Muscle layer of duodenum (tissue), 2 donors: Measurements from ENCODE around the gene OLFML1.
"Not testable (repeated sequence)": the region's sequence is repeated elsewhere in the genome, so short reads cannot be mapped to it uniquely, and the experiment has no call there.

Experiments used
- H3K27ac ChIP-seq: one replicate; pipeline ENCODE4 v1.7.0; 2013; ENCODE audit warnings: mild to moderate bottlenecking, low read length
- H3K27me3 ChIP-seq: one replicate; pipeline ENCODE4 v1.7.0; 2013; ENCODE audit warnings: low read depth, mild to moderate bottlenecking, control low read depth, low read length
- H3K36me3 ChIP-seq, 2 donors: one replicate each; pipeline ENCODE4 v1.7.0; 2013; ENCODE audit warnings: low read length in 2 of 2, control low read depth in 1 of 2, mild to moderate bottlenecking in 1 of 2; ENCODE audit not compliant: insufficient read depth in 2 of 2, control insufficient read depth in 1 of 2
- H3K4me1 ChIP-seq, 2 donors: one replicate each; pipeline ENCODE4 v1.7.0; 2013; ENCODE audit warnings: low read length in 2 of 2, mild to moderate bottlenecking in 2 of 2, control low read depth in 1 of 2, moderate library complexity in 1 of 2; ENCODE audit not compliant: insufficient read depth in 2 of 2, control insufficient read depth in 1 of 2
- H3K4me3 ChIP-seq, 2 donors: one replicate each; pipeline ENCODE4 v1.7.0; 2013; ENCODE audit warnings: low read length in 2 of 2, low read depth in 1 of 2, mild to moderate bottlenecking in 1 of 2
- H3K9me3 ChIP-seq, 2 donors: one replicate each; pipeline ENCODE4 v1.7.0; 2013; ENCODE audit warnings: low read length in 2 of 2, control low read depth in 1 of 2, mild to moderate bottlenecking in 1 of 2; ENCODE audit not compliant: control insufficient read depth in 1 of 2
- donor health status: healthy.

OLFML1 gene

GRCh38 chr11:7513234-7514098 lies 28.2 kb downstream of the OLFML1 start, which contains the start of gene PPFIBP2:
Gene PPFIBP2, plus strand, starts transcription at chr11:7513999. Its CDS starts 35,477 bp downstream, at chr11:7549476.
- Histone ChIP-seq H3K4me1 (peaks cover 12 to 33% of the 10 kb centered on the region in 2 donors), H3K27me3 (no peaks in the 10 kb centered on the region), H3K36me3 (no peaks in the 10 kb centered on the region), H3K27ac (peak within 1 kb of the TSS; percentile 90), H3K9me3 (no peaks in the 10 kb centered on the region), H3K4me3 (peak within 1 kb of the TSS; percentile 85 to 88)

GRCh38 chr11:7514099-7514591 lies 28.8 kb downstream of the OLFML1 start:
- Histone ChIP-seq H3K27ac (no peak overlapping the region), H3K4me1 (peaks cover 12 to 33% of the 10 kb centered on the region in 2 donors), H3K4me3 (peak overlapping the region; percentile 85 to 88), H3K9me3 (no peaks in the 10 kb centered on the region), H3K27me3 (no peaks in the 10 kb centered on the region), H3K36me3 (no peaks in the 10 kb centered on the region)

GRCh38 chr11:7515447-7515886 lies 30.2 kb downstream of the OLFML1 start:
- Histone ChIP-seq H3K27me3 (no peaks in the 10 kb centered on the region), H3K36me3 (no peaks in the 10 kb centered on the region), H3K4me1 (peaks cover 12 to 33% of the 10 kb centered on the region in 2 donors), H3K9me3 (no peaks in the 10 kb centered on the region), H3K27ac (no peak overlapping the region), H3K4me3 (no peak overlapping the region)

- Histone ChIP-seq H3K4me1 (peaks cover 12 to 27% of the 10 kb centered on the region in 2 donors), H3K27ac (no peak overlapping the region), H3K4me3 (no peak overlapping the region), H3K36me3 (no peaks in the 10 kb centered on the region), H3K9me3 (no peaks in the 10 kb centered on the region), H3K27me3 (no peaks in the 10 kb centered on the region)
Observed at GRCh38 chr11:7516475-7516874, 31.2 kb downstream of the OLFML1 start.

- H3K4me1 ChIP-seq = peaks cover 3 to 14% of the 10 kb centered on the region in 2 donors
- not testable (repeated sequence) for H3K27me3 ChIP-seq, H3K27ac ChIP-seq
Observed at GRCh38 chr11:7517743-7518142, 32.4 kb downstream of the OLFML1 start.

GRCh38 chr11:7518811-7519562 lies 33.7 kb downstream of the OLFML1 start:
- Histone ChIP-seq H3K4me3 (no peak overlapping the region), H3K4me1 (peaks cover 6 to 15% of the 10 kb centered on the region in 2 donors), H3K36me3 (no peaks in the 10 kb centered on the region), H3K9me3 (no peaks in the 10 kb centered on the region), H3K27ac (no peak overlapping the region), H3K27me3 (no peaks in the 10 kb centered on the region)

More at GRCh38 chr11:7517743-7518142, 32.4 kb downstream of the OLFML1 start:
- H3K9me3 ChIP-seq, H3K36me3 ChIP-seq, H3K4me3 ChIP-seq: not testable (repeated sequence)

- Histone ChIP-seq H3K36me3 (no peaks in the 10 kb centered on the region), H3K27me3 (no peaks in the 10 kb centered on the region), H3K4me3 (no peak overlapping the region), H3K9me3 (no peaks in the 10 kb centered on the region), H3K4me1 (peaks cover 6 to 8% of the 10 kb centered on the region in 2 donors), H3K27ac (no peak overlapping the region)
Observed at GRCh38 chr11:7520011-7520942, 35.0 kb downstream of the OLFML1 start.

- no peaks in the 10 kb centered on the region for H3K9me3 ChIP-seq
- H3K36me3 ChIP-seq = no peaks in the 10 kb centered on the region
- H3K4me3 ChIP-seq = no peak overlapping the region
- no peak overlapping the region for H3K27ac ChIP-seq
- H3K27me3 ChIP-seq = no peaks in the 10 kb centered on the region
- peaks cover 5 to 6% of the 10 kb centered on the region in 2 donors for H3K4me1 ChIP-seq
Observed at GRCh38 chr11:7520981-7521487, 35.7 kb downstream of the OLFML1 start.

GRCh38 chr11:7522121-7522520 lies 36.8 kb downstream of the OLFML1 start:
- Histone ChIP-seq H3K27me3 (no peaks in the 10 kb centered on the region), H3K36me3 (no peaks in the 10 kb centered on the region), H3K27ac (no peak overlapping the region), H3K4me3 (no peak overlapping the region), H3K4me1 (peaks cover 5 to 6% of the 10 kb centered on the region in 2 donors), H3K9me3 (no peaks in the 10 kb centered on the region)

- Histone ChIP-seq H3K36me3 (no peaks in the 10 kb centered on the region), H3K27me3 (no peaks in the 10 kb centered on the region), H3K9me3 (no peaks in the 10 kb centered on the region), H3K4me1 (peaks cover 5 to 6% of the 10 kb centered on the region in 2 donors), H3K4me3 (no peak overlapping the region), H3K27ac (no peak overlapping the region)
Observed at GRCh38 chr11:7522546-7522945, 37.2 kb downstream of the OLFML1 start.
